GM21447 (cell line): ENCODE data around the gene AFG3L2.

Experiments used
- ATAC-seq: cut with Tn5 transposase; IDR thresholded peaks from one replicate; pipeline ENCODE4 v1.9.1; 2021; ENCODE audit not compliant: unreplicated experiment

AFG3L2 gene

DNA sequence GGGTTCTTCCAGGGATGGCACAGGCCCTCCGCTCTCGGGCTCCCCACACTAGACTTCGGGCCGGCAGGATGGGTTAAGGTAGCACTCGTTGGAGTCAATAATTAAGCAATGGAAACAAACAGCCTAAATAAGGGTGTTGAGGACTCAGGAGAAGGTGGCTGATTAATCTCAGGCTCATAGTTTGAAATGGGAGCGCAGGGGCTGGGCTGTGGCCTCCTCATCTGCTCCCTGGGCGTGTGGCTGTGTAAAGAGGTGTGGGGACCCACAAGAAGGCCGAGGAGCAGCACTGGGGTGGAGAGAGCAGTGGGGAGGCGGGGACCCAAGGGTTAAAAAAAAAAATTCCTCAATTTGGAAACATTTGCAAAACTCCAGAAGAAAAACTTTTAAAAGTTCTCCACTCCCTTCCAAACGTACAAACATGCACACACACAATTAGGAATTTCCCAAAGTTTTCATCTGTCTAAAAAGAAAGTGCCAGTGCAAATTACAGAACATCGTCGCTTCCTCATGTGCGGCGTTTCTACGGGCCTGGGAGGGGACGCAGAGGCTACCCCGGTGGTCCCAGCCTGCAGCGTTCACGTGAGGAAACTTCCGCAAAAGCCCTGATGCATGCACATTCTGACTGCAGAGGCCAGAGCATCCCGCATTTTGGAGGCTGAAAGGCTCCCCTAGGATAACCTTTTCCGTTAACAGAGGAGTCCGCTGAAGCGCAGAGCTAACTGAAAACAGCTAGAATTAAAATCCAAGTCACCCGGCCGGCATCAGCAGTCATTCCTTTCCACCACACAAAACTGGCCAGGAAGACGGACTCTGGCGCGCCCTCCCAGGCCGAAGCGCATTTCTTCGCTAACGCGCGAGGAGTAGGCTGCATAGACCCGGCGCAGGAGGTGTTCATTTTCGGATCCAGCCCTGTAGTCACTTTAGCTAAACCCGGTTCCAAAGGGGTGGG lies 70.0 kb downstream of the AFG3L2 start:
- peak; percentile 16 for ATAC-seq

DNA sequence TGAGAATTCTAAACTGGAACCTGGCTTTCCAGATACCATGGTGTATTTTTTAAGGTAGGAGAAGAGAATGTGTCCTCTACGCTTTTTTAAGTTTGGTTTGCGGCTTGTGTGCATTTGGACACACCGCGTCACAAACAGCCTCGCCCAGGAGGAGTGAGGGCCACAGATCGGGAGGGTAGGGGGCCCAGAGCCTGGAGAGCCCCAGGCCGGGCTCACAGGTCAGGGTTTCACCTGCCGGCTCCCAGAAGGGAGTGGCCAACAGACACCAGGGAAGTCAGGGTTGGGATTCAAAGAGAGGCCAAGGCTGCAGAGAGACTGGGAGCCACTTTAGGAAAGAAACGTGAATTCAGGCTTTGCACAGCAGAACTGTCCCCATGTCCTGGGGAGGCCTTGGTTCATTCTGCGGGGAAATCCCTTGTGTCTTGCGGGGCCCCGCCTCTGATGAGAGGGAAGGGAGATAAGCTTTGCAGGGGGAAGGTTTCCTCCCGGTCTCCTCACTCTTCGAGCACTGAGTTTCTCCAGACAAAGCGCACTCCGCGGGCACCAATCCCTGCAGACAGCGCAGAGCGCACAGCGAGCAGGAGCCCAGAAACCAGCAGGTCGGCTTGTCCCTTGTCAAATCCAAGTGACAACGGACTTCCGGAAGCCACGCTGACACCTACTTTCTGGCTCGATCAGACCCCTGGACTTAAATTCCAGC lies 70.9 kb downstream of the AFG3L2 start:
- ATAC-seq, result no peak

DNA sequence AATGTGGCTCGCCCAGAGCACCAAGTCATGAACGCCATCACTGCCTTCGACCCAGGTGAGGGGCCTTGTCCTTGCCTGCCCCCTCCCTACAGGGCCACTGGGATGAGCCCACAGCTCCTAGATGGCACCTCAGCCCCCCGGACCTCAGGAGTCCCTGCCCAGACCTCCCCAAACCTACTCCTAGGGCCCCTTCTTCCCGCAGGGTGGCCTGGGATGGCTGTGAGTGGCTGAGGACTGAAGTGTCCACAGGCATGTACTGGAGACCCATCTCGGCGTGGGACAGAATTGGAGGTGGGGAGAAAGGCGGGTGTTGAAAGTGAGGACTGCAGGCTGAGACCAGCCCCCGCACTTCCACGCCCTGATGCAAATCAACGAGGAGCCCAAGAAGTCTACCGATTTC lies 71.8 kb downstream of the AFG3L2 start:
- ATAC-seq, result no peak

DNA sequence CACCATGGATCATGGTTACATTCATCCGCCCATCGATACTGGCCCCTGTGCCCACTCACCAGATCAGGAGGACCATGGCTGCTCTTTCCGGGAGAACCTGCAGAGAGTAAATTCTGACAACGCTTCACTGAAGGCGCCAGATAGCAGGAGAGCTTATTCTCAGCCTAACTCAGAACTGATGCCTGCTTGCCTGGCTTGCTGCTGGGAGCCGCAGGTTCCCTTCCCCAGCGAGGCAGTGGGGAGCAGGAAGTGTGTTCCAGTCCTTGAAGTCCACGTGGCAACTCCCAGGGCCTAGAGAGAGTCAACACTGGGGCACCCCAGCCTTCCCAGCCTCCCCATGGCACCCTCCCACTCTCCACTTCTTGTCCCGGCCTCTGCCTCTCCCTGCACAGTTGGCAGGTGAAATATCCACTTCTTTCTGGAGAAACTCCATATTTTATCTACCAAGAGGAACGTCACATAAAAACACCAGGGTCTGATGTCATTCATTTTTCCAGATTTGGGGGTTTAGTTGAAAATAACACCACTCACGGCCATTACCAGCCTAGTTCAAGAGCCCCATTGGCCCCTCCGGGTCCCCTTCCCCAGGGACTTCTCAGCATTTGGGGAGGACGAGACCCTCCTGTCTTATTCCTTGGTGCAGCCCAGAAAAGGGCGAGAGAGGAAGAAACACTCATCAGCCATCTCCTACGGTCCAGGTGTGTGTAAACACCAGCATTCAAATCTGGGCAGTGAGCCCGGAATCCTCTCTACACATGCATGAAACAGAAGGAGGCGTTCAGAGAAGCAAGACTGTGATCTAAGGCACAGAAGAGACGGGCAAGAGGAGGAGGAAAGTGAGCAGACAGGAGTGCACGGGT lies 72.4 kb downstream of the AFG3L2 start:
- no peak for ATAC-seq

DNA sequence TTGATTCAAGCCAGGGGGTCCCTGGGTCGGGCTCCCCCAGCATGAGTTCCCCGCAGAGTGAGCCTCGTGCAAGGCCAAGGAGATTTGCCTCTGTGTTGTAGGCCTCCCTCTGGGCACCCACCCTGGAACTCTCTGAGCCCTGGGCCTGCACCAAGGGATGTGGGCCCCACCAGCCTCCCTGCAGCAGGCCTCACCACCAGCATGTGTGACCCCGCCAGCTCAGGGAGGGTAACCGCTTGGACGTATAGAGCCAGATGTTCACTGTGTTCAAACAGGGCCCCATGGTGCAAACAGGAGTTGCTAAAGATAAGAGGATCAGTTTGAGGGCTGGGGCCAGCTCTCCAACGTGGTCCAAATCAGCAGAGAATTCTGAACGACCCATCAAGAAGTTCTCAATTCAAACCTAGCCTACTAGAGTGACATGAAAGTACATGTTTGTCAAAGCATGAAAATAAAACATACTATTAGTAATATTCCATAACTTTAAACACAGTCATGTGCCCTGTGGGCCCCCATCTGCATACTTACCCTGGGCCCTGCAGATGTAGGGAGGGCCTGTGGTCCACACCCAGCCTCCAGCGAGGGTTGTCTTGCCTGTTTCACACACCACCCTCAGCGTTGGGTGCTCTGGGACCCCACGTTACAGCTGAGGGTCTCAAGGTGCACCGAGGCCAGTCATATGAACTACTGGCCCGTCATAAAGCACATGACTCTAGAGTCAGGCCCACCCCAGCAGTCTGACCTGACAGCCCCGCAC lies 74.5 kb downstream of the AFG3L2 start:
- ATAC-seq, result no peak

DNA sequence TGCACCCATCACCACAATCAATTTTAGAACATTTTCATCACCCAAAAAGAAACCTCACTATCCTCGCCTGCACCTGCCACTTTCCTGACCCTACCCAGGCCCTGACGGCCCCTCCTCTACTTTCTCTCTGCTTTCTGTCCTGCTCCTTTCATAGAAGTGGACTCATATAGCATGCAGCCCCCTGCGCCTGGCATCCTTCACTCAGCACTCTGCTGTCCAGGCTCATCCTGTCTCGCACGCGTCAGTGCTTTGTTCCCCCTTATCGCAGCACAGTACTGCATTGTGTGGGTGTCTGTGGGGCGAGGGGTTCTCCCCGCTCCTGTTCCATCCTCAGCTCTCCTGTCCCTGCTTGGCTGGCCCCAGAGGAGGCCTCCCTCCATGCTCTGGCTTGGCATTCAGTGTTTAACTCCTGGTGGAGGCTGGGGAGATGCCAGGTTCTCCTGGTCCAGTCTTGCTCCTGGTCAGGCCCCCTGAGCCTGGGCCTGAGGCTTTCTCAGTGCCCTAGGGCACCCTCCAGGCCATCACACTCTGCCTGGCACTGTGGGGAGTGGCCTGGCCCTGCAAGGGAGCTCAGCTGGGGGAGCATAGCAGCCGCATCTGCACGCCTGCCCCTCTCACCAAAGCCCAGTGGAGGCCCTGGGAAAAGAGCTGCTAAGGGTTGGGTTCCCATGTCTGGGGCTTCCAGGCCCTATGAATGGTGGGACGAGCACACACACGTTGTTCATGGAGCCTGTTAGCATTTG lies 75.6 kb downstream of the AFG3L2 start:
- no peak for ATAC-seq

DNA sequence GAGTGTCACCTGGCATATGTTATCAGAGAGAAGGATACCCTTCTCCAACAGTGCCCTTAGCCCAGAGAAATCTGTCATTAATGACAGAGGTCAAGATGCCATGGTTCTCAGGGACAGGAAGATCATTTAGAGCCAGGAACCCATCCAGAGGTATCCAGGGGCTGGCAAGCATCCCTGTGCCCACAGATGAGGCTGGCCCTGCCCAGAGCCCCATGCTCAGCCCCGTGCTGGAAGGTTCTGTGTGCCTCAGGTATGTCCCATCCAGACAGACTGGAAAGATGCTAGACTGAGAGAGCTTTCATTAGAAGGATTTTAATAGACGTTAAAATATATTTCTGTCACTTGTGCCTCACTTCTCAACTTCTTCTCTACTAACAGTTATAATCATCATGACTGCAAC lies 77.2 kb downstream of the AFG3L2 start:
- ATAC-seq, result no peak

DNA sequence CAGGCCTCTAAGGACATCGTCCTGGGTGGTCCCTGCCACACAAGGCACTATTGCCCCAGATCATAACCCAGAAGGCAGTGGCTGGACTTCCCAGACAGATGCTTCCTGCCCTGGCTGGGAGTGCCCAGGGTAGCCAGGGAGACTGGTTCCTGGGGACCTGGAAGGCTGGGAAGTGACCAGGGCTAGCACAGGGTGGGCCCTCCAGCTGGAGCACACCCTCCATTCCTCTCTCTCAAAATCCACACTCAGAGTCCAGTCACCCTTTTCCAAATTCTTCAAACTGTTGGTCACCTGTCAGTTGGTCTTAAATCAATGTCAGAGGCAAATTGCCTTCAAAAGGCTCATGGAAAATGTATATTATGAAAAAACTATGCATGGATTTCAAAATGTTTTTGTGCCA lies 80.6 kb downstream of the AFG3L2 start:
- ATAC-seq, result no peak

DNA sequence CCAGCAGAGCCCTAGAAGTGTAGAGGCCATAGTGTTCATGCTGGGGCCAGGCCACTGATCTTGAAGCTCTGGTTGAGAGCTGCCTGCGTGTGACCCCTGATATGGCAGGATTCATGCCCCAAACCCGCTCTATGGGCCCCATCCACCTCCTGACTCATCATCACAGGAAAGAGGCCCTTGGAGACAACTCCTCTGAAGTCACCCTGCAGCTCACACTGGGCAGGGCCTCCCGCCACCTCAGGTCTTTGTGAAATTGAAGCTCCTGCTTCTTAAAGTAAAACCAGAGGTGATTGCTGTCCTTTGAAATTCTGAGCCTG lies 81.0 kb downstream of the AFG3L2 start:
- no peak for ATAC-seq

DNA sequence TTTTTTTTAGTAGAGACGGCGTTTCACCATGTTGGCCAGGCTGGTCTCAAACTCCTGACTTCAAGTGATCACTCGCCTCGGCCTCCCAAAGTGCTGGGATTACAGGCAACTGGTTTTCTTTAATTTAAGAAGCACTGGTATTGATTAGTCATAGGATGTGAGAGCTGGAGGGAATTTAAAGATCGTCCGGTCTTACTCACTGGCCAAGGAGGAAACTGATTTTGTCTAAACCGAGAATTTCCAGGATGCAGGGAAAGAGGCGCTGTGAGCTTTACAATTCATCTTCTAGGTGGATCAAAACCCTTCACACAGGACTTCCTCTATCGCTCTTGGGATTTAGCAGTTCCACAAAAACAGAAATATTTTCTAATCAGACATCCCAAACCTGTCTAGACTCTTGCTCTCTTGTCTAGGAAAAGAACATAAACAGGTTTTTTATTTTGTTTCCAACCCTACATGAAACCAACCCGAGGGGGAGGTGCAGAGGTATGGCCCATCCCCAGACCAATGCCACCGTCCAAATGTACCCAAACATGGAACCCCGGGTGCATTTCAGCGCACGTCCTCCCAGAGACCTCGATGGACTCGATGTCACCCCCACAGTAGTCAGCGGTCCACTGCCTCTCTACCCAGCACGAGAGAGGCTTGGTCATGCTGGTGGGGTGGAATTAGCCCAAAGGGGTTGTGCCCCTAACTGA lies 81.5 kb downstream of the AFG3L2 start:
- no peak for ATAC-seq

DNA sequence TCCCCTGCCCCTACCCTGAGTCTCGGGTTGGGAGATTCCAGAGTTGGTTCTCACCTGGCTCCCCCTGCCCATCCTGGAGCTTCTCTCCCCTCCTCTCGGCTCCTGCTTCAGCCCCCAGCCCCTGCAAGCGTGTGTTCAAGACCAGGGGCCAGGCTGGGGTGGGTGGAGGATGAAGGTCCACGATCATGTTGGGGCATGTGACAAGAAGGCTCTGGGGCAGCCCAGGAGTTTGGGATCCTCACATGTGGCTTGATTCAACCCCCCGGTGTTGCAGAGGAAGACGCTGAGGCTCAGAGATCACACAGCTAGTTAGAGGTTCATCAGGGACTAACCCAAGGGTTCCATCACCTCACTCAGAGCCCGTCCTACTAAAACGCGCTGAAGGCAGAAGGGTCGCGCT lies 83.2 kb downstream of the AFG3L2 start:
- no peak for ATAC-seq

DNA sequence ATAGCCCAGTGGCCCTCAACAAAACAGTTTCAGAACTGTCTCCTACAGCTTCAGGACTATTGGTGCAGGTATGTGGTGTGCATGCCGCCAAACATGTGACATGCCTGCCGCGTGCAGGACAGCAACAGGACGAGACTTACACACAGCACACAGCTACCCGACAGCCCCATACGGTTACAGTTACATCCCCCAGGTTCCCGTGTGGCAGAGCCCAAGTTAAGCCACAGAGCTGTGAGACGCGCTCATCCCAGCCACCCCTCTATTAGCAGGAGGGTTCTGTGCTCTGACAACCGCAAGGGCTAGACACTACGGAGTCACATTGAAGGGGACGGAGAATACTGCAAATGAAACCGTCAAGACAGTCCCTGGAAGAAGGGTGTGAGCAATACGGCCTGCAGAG lies 85.3 kb downstream of the AFG3L2 start:
- ATAC-seq, result no peak

DNA sequence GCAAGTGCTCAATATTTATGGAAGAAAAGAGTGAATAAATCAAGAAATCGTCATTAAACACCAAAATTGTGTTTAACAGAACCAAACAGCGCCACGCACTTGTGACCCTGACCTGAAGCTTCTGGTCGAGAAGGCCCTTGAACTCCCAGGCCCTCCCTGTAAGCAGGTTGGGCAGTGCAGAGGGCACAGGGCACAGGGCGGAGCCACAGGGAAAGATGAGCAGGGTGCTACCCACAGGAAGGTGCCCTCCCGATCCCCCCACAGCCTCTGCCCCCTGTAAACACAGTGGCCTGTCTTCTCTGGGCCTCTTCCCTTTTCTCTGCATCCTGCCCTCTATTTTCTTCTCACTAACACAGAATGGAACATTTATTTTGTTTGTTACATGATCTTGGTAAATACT lies 85.9 kb downstream of the AFG3L2 start:
- ATAC-seq, result no peak

DNA sequence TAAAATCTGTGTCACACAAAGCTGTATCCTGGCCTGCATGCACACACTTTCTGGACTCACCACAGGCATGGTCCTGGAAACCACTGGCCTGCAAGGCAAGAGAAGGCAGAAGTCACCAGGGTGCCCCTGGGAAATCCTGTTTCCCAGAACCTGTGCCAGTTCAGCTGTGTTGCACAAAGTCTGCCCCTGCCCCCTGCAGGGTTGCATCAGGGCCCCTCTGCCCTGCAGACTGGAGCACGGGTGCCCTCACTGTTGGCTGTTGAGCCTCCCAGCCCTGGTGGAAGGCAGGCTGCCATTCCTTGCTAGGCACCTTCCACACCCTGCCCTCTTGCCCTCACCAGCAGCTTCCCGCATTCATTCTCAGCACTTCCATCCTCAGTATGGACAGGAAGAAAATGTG lies 86.9 kb downstream of the AFG3L2 start:
- no peak for ATAC-seq

DNA sequence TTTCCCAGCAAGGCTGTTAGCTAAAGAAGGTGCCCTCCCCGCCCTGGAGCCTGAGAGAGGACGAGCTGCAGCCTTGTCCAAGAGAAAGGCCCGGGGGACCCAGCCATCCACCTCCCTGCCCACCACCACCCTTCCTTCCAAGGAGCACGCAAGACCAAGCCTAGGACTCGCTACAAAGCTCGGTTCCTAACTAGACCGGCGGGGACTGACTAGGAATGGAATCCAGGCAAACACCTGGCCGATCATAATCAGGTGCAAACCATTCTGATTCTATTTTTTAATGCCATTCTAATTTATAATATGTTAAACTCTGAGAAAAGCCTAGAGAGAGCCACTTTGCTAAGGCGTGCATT lies 88.6 kb downstream of the AFG3L2 start:
- no peak for ATAC-seq

DNA sequence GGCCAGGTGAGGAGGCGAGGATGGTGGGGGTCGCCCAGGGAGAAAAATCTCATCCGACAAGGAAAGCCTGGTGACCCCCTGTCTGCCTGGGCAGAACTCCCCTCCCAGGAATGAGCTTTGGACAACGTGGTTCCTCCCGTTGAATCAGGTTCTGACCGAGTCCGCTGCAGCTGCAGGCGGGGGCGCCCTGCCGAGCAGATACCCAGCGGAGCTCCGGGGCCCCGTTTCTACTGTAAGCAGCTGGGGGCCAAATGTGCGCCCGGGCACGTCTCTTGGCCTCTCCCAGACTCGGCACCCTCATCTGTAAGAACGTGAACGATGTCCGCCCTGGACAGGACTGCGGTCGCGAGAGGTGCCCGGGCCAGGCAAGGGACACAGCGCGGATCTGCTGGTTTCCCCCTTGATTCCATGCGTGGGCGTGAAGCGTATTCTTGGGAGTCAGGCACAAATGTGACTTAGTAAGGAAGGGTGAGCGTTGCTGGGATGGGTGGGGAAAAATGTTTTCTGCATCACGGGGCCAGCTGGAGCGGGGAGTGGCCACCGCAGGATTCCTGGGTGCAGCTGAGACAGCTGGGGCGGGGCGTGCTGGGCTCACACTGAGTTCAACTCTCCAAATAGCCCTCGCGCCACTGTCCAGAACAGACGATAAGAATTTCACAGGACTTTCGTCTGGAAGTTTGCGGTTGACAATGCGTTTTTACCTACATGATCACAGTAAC lies 89.2 kb downstream of the AFG3L2 start:
- ATAC-seq, result no peak

DNA sequence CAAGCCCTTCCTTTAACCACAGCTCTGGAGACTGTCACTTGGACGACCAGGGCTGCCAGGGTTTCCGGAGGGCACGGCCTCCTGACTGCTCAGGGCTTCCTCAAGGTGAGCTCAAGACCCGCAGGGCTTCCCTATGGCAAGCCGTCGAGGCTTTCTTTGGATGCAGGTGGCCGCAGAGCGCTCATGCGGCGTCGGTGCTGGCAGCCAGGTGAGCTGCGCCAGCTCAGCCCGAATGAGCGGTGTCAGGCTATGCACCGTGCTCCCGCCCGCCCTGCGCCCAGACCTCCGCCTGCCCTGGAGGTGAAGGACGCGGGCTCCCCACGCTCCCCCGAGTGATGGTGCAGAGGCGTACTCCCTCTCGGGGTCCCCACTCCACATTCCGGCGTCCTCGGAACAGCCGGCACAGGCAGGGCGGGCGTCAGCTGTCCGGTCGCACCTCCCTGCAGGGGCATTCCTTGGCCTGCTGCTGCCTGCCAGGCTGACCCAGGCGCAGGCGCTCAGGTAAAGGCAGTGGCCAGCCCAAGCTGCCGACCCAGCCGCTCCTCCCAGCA lies 89.8 kb downstream of the AFG3L2 start:
- ATAC-seq, result no peak

DNA sequence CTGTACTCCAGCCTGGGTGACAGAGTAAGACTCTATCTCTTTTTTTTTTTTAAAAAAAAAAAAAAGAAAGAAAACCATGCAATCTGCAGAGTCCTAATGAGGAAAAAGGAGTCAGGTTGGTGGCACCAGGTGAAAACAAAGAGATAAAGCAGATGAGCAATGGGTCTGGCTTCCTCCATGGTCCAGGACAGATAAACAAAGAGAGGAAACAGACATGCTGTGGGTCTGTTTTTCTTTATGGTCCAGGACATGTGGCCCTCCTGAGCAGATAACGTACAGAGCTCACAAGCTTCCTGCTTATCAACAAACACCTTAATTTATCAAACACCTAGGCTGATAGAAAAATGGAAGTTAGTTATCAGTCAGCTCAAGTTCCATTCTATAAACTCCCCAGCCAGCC lies 93.4 kb downstream of the AFG3L2 start:
- ATAC-seq, result no peak

DNA sequence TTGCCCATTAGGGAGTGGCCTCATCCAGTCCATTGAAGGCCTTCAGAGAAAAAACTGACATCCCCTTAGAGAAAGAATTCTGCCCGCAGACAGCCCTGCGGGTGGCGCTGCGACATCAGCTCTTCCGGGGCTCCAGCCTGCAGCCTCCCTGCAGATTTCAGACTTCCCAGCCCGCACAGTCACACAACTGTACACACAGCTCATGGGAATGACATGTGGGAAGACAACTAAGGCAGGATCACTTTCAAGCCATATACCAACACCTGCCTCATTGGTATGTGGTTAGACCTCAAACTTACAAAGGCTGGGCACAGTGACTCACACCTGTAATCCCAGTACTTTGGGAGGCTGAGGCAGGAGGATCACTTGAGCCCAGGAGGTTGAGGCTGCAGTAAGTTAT lies 93.8 kb downstream of the AFG3L2 start:
- ATAC-seq, result no peak
